ENCODE results near the gene OR1M1.
A peak's percentile ranks its signal among the peaks of the same experiment; 100 is the strongest.

Gene OR1M1

GRCh38 chr19:9075064-9075949 lies 11.6 kb upstream of the OR1M1 start:
- peak; percentile 92 for DNase-seq (ENCODE audit: low read depth)

- DNase-seq (ENCODE audit: low read depth): no peak
Measured at GRCh38 chr19:9076901-9077300, 10.0 kb upstream of the OR1M1 start.

GRCh38 chr19:9078651-9079050 lies 8.2 kb upstream of the OR1M1 start:
- no peak for DNase-seq (ENCODE audit: low read depth)

GRCh38 chr19:9107375-9107774 lies 20.5 kb downstream of the OR1M1 start, which contains the start of gene OR7G2:
Gene OR7G2 (minus strand): TSS chr19:9107475. CDS start chr19:9103243, 4,232 bp downstream.
- no peak for DNase-seq (ENCODE audit: low read depth)

- DNase-seq (ENCODE audit: low read depth): no peak
Measured at GRCh38 chr19:9109959-9110358, 23.1 kb downstream of the OR1M1 start.

GRCh38 chr19:9115307-9115813 lies 28.5 kb downstream of the OR1M1 start, which contains the start of gene OR7G1:
Gene OR7G1 (minus strand): TSS chr19:9115763. CDS start chr19:9115763, 0 bp downstream.
- DNase-seq (ENCODE audit: low read depth): no peak

- DNase-seq (ENCODE audit: low read depth): no peak
Measured at GRCh38 chr19:9116547-9116946, 29.7 kb downstream of the OR1M1 start.

- no peak for DNase-seq (ENCODE audit: low read depth)
Measured at GRCh38 chr19:9126900-9127405, 40.1 kb downstream of the OR1M1 start, which contains the start of gene OR7G3. Gene OR7G3 (minus strand): TSS chr19:9126950. CDS start chr19:9126950, 0 bp downstream.

- peak; percentile 29 for DNase-seq (ENCODE audit: low read depth)
Measured at GRCh38 chr19:9128171-9128570, 41.3 kb downstream of the OR1M1 start.

GRCh38 chr19:9130965-9131364 lies 44.1 kb downstream of the OR1M1 start:
- no peak for DNase-seq (ENCODE audit: low read depth)

- no peak for DNase-seq (ENCODE audit: low read depth)
Measured at GRCh38 chr19:9132422-9132821, 45.6 kb downstream of the OR1M1 start.

GRCh38 chr19:9139609-9140158 lies 52.8 kb downstream of the OR1M1 start:
- peak; percentile 14 for DNase-seq (ENCODE audit: low read depth)

GRCh38 chr19:9140159-9140874 lies 53.5 kb downstream of the OR1M1 start, which contains the start of gene ZNF317:
Gene ZNF317 (plus strand): TSS chr19:9140397. CDS start chr19:9156017, 15,620 bp downstream.
- peak; percentile 79 for DNase-seq (ENCODE audit: low read depth)

- no peak for DNase-seq (ENCODE audit: low read depth)
Measured at GRCh38 chr19:9144920-9145319, 58.1 kb downstream of the OR1M1 start.
